Right forelimb (tissue), 1 donor: ENCODE results near the gene ROBO4.

Source experiments
- DNase-seq: peaks from one replicate; pipeline ENCODE4 v3.0.0-alpha.2; 2018

Gene ROBO4

GRCh38 chr11:124917115-124917637, 19.5 kb upstream of the ROBO4 start:
- no peak for DNase-seq

GRCh38 chr11:124916370-124916710, 18.7 kb upstream of the ROBO4 start:
- DNase-seq, result no peak

- DNase-seq, result no peak
Observed at GRCh38 chr11:124915541-124916369, 18.1 kb upstream of the ROBO4 start.

- no peak for DNase-seq
Observed at GRCh38 chr11:124902616-124903015, 5.0 kb upstream of the ROBO4 start.

GRCh38 chr11:124900464-124900863, 2.8 kb upstream of the ROBO4 start:
- DNase-seq, result no peak

- DNase-seq, result no peak
Observed at GRCh38 chr11:124899383-124900145, 1.9 kb upstream of the ROBO4 start.

- DNase-seq, result peak; percentile 74
Observed at GRCh38 chr11:124898711-124899110, 1.0 kb upstream of the ROBO4 start.

- no peak for DNase-seq
Observed at GRCh38 chr11:124898263-124898680, 607 bp upstream of the ROBO4 start.

- peak; percentile 64 for DNase-seq
Observed at GRCh38 chr11:124896821-124897391, 759 bp downstream of the ROBO4 start.

GRCh38 chr11:124896071-124896750, 1.5 kb downstream of the ROBO4 start:
- DNase-seq, result no peak

GRCh38 chr11:124895471-124895971, 2.1 kb downstream of the ROBO4 start:
- DNase-seq, result no peak

GRCh38 chr11:124894606-124895430, 2.8 kb downstream of the ROBO4 start:
- no peak for DNase-seq

- no peak for DNase-seq
Observed at GRCh38 chr11:124893781-124894401, 3.8 kb downstream of the ROBO4 start.

- no peak for DNase-seq
Observed at GRCh38 chr11:124892750-124893454, 4.8 kb downstream of the ROBO4 start.

- no peak for DNase-seq
Observed at GRCh38 chr11:124892146-124892545, 5.5 kb downstream of the ROBO4 start.

GRCh38 chr11:124891373-124891861, 6.2 kb downstream of the ROBO4 start:
- no peak for DNase-seq

- DNase-seq, result no peak
Observed at GRCh38 chr11:124890683-124891372, 6.8 kb downstream of the ROBO4 start.

GRCh38 chr11:124890151-124890550, 7.5 kb downstream of the ROBO4 start:
- DNase-seq, result no peak

GRCh38 chr11:124889191-124890091, 8.2 kb downstream of the ROBO4 start:
- DNase-seq, result no peak
